Activated CD8-positive, alpha-beta memory T cell treated with anti-CD3 and anti-CD28 coated beads, Interleukin-2, amount 50 U/mL, for 24 hours (primary cell): ENCODE results near the gene SGMS1.

ENCODE experiments used
- DNase-seq: peaks from one replicate; pipeline ENCODE4 v3.0.0-alpha.2; 2020; ENCODE audit errors: extremely low read depth

The SGMS1 gene

DNA sequence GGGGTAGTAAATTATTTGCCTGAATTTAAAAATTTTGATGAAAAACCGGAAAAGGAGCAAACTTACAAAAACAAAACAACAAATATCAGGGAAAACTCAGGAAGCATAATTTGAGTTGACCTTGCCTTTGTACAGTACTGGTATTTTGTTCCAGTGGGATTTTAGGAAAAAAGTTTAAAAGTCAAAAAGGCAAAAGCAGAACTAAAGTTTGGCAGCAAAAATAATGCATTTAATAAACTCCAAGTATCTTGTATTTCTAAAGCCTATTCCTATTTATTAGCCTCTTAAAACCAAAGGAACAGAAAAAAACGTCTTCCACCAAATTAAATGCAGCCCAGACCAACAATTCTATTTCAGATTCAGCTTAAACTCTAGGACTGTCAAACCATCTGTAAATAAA is 281.8 kb downstream of the SGMS1 start:
- DNase-seq, result no peak

DNA sequence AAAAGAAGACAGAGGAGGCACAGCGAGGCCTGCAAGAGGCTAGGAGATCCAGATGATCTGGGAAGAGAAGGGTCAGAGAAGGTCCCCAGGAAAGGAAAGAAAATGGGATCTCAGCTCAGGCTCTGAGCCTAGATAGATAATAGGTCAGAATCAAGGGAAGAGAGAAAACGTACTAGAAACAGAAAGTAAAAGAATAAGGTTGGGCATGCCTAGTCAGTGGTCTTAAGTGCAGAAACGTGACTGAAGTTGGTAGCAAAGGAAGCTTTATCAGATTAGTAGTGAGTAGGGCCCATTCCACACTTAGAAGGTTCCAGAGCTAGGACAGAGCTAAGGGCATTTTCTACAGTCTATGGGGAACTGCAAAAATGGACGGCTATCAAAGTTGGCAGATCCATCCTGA is 287.6 kb downstream of the SGMS1 start:
- no peak for DNase-seq

DNA sequence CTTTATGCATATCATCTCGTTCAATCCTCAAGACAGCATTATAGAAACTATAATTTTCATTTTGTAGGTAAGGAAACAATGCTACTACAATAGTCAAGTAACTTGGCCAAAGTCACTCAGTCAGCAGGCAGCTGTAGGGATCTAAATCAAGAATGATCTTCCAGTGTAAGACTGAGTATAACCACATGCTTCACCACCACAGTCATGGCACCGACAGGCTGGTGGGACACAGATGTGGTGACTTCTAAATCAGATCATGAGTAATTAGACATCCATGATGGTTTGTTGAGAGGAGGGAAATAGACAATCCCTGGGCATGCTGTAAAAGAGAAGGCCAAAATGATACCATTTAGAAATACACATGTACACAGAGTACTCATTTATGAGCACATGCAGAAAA is 288.4 kb downstream of the SGMS1 start:
- DNase-seq, result no peak

DNA sequence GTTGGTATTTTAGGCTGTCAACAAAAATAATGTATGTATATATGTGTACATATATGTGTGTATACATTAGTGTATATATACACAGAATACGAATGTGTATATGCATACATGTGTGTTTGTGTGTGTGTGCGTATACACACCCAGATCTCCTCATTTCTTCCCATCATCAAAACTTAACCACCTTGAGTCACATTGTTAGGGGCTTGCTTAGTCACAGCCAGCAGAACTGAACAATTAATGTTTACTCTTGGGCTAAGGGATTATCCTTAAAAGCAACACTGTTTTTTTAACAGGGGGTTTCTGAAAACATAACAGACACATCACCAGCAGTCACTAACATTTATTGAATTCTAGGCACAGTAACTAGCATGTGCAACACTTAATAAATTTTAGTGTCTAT is 289.5 kb downstream of the SGMS1 start:
- DNase-seq, result no peak

DNA sequence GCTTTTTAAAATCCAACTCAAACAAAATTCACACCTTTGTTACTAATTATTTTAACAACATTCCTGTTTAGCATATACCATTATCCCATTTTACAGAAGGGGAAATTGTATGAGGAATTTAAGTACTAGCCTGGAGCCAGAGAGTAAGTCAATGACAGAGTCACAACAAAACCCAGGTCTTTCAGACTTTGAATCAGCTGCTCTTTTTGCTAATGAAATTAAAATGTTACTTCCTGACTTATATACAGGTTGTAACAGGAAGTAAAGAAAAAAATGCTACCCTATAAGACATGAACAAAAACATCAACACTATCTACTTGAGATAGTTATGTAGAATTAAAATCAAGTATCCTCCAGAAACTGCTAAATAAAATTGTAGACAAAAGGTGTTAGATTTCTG is 289.9 kb downstream of the SGMS1 start:
- no peak for DNase-seq

DNA sequence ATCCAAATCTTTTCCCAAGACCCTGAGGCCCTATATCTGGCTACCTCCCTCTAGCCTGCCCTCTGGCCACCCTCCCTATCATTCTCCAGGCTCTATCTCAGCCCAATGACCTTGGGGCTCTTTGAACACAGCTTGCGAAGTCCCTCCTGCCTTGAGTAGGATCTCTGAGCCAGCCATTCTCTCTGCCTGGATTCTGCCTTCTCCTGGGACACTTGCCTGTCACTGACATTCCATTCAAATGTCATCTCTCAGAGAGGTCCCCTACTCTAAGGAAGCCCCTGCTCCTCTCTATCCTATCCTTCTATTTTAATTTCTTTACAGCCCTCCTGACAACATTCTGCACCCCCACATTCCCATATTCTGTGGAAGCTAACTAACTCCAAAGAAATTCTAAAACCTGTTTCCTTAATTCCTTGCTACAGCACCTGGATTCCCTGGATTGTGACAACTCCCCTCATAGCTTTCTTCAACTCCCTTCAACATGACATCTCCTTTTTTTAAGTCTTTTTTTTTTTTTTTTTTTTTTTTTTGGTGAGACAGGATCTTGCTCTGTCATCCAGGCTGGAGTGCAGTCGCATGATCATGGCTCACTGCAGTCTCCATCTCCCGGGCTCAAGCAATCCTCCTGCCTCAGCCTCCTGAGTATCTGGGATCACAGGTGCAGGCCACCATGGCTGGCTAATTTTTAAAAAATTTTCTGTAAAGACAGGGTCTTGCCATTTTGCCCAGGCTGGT is 291.5 kb downstream of the SGMS1 start:
- DNase-seq, result no peak

DNA sequence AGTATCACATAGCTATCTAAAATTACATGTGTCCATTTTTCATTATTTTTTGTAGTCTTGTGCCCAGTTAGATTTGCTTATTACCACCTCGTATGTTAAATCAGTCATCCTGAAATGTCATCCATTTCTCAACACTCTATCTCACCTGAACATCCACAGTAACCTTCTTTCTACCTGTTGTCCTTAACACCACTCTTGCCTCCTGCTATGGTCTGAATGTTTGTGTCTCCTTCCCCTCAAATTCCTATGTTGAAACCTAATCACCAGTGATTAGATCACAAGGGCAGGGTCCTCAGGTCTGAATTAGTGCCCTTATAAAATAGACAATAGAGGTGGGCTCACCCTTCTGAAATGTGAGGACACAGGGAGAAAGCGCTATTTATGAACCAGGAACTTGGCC is 292.3 kb downstream of the SGMS1 start:
- DNase-seq, result no peak

DNA sequence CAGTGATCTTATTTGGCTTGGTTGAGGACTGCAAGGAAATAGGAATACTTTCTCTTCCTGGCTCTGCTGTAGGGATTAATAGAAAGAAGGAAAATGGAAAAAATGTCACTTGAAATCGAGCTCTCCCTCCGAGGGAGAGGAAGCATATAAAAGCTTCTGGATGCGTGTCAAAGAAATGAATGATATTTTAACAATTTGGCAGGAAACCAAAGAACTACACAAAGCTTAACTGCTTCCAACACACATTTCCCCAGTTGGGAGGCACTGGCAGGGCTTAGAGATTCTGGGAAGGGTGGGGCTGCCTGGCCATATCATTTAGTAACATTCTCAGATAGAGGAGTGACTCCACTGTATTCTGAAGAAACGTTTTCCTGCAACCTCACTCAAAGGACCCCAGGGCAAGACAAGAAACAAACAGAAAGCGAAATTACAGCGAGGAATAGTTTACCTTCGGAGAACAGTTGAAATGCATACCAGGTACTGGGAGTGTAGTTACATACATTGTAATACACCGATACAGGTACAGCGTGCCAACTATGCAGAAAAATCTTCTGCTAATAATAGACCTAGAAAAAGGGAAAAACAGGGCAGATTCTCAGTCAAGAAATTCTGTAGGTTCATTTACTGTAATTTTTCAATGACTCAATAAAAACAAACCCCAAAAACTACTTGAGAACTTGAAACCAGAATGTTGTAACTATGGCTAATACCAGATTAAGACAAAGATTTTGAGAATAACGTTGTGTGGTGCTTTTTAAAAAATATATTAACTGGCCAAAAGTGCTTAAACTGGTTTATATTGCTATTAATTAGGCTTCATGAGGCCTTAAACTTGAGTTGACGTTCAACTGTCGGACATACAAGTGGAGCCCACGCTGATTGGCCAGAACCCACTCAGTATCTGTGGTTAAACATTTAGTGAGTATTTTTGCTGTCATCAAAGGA is 296.7 kb downstream of the SGMS1 start:
- no peak for DNase-seq

DNA sequence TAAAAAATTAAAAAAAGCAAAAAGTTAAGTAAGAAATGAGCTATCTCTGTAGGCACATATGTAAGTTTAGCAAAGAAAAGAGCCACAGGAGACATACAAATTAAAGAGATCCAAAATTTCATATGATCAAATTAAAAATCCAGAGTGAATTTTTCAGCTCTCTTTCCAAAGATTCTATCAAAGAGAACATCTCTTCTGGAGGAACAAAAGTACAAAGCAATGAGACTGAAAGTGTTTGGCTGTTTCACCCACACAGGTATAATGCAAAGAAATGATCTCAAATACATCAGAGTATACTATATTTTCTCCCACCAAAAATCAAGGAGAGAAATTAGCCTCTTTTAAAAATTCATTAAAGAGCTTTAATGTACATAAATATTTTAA is 297.6 kb downstream of the SGMS1 start:
- DNase-seq, result no peak

DNA sequence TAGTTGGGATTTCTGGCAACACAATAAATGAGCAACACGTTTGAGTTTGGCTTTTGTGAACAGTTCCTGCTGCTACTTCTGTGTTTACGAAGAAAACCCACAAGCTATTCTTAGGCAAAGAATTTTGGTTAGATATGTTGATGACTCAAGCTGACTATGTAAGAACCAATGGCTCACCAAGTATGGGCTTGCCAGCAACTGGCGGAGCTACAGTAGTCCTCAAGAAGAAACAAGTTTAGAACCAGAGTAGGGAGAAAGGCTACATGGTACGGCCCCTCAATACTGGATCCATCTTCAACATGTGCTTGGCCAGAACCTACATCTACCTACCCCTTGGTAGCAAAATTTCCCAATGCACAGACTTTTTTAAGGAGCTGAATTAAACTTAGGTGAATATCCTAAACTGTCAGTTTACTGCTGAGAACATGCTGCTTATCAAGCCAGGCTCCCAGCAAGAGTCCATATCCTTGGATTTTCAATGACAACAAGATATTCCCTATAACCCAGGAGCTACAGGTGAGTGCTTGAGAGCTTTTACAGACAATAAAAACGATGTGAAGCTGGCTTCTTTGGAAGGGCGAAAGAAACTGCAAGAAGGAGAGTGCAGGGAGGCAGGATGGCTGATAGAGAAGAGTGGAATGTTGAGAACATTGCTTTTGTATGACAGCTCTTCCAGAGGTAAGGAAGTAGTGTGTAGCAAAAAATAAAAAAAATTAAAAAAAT is 298.1 kb downstream of the SGMS1 start:
- DNase-seq, result no peak

DNA sequence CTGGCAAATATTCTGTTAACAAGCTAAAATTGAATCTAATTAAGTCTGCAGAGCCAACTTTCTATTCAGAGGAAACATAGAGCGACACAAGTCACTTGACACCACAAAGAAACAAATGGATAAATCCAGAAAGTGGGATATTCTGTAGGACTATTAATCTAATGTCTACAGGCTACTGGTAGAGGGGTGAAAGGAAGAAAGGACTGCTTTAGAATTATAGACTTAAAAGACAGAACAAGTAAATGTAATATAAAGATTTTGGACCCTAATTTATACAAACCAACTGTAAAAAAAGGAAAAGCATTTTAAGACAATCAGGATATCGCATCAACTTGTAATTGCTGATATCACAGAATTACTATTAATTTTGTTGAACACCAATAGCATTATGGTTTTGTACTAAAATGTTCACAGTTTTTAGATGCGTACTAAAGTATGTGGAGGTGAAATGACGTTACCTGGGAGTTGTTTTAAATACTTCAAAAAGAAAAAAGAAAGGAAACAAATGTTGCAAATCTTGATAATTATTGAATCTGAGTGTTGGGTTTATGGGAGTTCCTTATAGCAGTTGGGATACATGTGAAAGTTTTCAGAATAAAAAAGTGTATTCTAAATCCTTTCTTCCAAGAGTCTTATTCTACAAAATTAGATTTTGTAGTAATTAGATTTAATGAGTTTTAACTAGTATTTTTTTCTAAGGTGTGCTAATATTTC is 298.9 kb downstream of the SGMS1 start:
- no peak for DNase-seq

DNA sequence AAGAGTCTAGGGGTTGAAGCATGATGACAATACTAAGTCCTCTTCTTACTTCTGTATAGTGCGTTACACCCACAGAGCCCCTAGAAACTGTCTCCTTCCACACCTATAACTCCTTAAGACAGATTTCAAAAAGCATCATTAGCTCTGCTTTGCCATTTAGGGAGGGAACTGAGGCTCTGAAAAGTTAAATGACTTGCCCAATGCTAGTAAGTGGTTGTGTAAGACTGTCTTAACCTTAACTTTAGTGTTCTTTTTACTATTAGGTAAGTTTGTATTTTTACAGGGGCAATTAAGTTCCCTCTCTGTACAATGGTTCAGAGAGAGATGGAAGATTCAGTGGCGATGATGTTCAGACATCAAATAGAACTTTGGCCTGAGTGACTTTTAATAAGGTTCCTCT is 299.7 kb downstream of the SGMS1 start:
- no peak for DNase-seq

DNA sequence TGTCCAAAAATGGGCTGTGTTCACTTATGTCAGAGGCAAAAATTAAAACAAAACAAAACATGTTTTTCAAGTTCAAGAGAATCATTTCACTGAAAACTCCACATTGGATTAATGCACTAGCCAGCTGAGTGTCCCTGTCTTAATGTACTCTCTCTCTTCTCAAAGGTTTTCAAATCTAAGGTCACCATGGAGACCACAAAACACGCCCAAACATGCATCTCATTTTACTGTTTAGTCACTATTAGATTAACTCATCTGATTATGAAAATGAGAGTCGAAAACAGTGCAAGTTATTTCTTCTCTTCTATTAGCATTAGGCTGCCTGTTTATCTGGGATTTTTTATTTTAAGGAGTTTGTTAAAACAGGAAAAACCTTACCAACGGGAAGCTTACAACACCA is 301.7 kb downstream of the SGMS1 start:
- DNase-seq, result no peak

DNA sequence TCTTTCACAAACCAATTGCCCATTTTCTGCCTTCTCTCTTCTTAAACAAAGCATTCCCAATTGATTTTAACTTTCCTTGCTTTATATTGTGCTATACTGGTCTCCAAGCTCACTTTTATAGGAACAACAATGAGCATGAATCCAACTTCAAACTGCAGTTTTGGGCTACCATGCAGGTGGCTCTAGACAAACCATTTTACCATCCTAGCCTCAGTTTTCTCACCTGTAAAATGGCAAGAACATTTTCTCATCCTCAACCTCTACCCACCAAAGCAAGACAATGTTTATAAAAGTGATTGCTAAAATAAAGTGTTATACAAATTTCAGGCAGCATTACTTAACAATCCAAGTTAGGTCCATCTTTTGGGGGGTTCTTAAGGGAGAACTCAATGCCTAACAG is 305.6 kb downstream of the SGMS1 start:
- DNase-seq, result no peak

DNA sequence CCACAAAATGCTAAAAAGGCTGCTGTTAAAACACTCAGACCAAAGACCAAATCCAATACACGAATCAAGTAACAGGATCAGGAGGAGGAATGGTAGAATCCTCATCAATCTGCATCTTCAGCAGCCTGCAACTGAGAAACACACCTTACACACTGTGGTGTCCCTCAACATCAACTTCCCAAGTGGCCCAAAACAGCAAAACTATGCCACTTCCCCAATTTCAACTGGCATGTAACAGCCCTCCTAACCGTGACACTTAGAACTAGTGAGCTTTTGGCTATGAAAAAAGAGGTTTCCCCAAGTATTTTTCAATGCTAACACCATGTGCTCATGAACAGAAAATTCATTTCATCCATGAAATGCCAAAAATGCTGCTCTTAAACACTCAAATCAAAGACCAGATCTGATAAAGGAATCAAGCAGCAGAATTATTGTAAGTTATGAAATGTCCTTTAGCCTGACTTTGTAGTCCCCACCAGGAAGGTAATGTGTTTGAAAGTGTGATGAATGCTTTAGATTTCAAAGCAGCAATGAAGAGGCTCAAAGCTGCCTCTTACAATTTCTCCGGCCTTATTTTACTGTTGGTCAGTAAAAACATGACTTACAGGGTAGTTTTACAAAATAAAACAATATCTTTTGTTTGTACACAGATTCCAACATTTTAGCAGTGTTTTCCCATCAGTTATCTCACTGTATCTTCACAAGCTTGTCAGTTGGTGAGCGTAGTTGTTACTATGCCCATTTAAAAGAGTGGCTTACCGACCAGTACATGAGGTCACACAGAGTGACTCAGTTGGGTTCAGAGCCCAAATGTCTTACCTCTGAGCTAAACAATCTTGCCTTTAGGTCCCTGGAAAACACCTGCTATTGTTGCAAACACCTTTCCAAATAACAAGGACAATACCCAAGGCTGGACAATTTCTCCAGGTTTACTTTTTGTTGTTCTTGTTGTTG is 306.8 kb downstream of the SGMS1 start:
- DNase-seq, result no peak

DNA sequence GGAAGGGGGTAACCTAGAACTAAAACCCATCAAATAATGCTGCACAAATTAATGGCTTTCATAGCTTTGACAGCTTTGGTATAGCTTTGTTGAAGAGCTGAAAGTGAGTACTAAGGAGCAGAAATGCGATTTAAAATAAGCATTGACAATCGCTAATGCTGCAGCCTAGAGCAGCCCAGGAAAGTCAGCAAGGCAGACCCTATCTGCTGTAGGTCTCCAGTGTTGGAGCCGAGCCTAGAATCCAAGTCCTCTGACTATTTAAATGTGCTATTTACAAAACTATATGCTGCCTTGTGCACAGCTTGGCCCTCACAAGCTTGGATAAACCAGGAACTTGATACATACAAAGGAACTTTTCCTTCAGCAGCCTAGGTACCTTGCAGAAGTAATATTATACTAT is 307.6 kb downstream of the SGMS1 start:
- DNase-seq, result no peak

DNA sequence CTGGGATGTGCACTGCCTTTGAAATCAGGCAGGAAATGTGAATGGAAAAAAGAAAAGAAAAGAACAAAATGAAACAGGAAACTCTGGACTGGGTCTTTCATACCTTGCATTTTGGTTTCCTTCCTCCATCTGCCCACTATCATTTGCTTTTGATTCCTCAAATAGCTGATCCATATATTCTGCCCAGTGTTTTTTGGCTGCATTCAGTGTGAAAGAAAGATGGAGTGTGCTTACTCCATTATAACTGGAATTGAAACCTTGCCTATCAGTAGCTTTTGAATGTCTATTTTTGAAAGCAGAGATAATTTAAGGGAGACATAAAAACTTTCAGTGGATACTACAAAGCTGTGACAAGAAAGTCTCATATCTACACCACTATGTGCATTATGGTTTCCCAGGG is 308.3 kb downstream of the SGMS1 start:
- no peak for DNase-seq

DNA sequence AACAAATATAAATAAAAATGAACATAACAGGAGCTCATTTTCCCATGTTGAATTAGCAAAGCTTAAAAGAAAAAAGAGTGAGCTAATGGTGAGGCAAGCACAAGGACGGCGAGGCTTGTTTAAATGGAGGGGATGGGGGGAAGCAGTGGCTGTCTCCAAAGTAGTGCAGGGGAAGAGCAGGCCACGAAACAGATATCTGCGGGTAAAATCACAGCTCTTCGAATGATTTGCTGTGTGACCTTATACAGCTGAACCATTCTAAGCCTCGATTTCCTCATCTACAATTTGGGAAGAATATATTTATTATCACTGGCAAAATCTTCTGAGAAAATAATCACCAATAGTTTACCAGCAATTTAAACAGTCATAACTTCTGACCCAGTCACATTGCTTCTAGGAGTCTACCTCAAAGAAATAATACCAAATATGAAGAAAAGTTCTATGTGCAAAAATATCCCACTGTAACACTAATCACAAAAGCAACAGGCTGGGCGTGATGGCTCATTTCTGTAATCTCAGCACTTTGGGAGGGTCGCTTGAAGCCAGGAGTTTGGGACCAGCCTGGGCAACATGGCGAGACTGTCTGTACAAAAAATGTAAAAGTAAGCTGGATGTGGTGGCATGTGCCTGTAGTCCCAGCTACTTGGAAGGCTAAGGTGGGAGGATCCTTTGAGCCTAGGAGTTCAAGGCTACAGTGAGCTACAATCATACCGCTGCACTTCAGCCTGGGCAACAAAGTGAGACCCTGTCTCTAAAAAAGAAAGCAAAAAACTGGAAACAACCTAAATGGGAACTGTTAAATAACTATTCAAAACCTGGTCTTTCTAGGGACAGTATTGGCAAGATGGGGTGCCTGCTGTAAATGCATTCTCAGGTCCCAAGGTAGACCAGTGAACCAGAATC is 309.3 kb downstream of the SGMS1 start:
- no peak for DNase-seq
